NB4 (cell line): ENCODE data around the gene FMNL3.

ENCODE experiments used
- MYC ChIP-seq: IDR thresholded peaks from 2 replicates; pipeline ENCODE4 v1.6.1; 2011; ENCODE audit warnings: low read depth, low read length
- POLR2A ChIP-seq: IDR thresholded peaks from 2 replicates; pipeline ENCODE4 v1.6.1; 2011; ENCODE audit warnings: mild to moderate bottlenecking; ENCODE audit not compliant: insufficient read length; ENCODE audit errors: extremely low read depth
- TF ChIP-seq, protein P1 (sequence below): IDR thresholded peaks from one replicate; pipeline ENCODE4 v1.5.1; 2012; ENCODE audit warnings: low read depth, low read length

DNA sequence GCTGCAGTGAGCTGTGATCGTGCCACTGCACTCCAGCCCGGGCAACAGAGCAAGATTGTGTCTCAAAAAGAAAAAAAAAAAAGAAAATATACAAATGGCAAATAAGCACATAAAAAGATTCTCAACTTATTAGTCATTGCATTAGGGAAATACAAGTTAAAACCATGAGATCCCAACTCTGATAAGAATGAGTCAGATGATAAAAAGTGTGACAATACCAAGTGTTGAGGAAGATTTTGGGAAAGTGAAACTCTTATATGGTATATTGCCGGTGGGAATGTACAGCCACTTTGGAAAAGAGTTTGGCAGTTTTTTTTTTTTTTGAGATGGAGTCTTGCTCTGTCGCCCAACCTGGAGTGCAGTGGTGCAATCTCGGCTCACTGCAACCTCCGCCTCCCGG is 91.5 kb downstream of the FMNL3 start:
- TF ChIP-seq, protein P1, sequence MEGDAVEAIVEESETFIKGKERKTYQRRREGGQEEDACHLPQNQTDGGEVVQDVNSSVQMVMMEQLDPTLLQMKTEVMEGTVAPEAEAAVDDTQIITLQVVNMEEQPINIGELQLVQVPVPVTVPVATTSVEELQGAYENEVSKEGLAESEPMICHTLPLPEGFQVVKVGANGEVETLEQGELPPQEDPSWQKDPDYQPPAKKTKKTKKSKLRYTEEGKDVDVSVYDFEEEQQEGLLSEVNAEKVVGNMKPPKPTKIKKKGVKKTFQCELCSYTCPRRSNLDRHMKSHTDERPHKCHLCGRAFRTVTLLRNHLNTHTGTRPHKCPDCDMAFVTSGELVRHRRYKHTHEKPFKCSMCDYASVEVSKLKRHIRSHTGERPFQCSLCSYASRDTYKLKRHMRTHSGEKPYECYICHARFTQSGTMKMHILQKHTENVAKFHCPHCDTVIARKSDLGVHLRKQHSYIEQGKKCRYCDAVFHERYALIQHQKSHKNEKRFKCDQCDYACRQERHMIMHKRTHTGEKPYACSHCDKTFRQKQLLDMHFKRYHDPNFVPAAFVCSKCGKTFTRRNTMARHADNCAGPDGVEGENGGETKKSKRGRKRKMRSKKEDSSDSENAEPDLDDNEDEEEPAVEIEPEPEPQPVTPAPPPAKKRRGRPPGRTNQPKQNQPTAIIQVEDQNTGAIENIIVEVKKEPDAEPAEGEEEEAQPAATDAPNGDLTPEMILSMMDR: no peak
- TF ChIP-seq MYC: no peak
- no peak for TF ChIP-seq POLR2A
